Measurements from ENCODE around the gene PRPF40A.

PRPF40A gene

DNA sequence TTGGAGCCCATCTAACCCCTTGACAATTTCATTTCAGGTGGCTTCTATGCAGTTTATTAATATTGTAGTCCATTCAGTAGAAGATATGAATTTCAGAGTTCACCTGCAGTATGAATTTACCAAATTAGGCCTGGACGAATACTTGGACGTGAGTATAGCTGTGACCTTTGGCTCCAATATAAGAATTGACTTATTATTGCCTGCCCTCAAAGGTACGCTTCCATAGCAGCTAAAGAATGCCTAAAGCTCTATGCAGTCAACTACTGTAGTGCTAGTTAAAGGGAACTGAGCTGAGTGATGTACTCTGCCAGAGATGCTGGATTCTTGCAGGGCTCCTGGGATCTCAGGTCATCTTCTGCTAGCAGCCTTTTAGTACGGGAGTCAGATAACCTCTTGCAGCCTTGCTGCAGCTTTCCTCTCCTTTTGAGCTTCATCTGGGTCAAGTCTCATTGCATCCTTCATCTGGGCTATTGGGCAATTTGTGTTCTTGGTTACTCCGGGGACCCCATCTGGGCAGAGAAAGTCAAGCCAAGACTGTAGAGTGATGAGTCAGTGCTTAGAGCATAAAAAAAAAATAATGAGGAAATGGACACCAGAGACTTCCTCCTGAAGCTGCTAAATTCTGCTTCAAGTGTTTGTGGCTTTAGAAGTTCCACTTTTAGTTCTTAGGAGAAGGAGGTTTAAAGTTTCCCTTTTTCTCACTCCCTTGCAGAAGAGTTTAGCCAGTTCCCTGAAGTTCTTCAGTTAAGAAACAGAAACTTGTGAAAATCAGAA, 105.6 kb downstream of the PRPF40A start:
- no peak overlapping the region for H3K4me3 ChIP-seq (ENCODE audit: low read length)
- H3K4me1 ChIP-seq (ENCODE audit: insufficient read depth, low read length), result no peaks in the 10 kb centered on the region; the same call in 1 of the 2 replicates
- H3K27ac ChIP-seq (ENCODE audit: low read length), result no peak overlapping the region
- H3K36me3 ChIP-seq (ENCODE audit: insufficient read depth, low read depth, low read length), result peaks cover 35% of the 10 kb centered on the region
- H3K27me3 ChIP-seq (ENCODE audit: insufficient read depth, low read length), result no peaks in the 10 kb centered on the region
- no peaks in the 10 kb centered on the region for H3K9me3 ChIP-seq (ENCODE audit: insufficient read depth, low read depth, low read length)
- no peak overlapping the region for H3K9ac ChIP-seq (ENCODE audit: low read depth, low read length)

DNA sequence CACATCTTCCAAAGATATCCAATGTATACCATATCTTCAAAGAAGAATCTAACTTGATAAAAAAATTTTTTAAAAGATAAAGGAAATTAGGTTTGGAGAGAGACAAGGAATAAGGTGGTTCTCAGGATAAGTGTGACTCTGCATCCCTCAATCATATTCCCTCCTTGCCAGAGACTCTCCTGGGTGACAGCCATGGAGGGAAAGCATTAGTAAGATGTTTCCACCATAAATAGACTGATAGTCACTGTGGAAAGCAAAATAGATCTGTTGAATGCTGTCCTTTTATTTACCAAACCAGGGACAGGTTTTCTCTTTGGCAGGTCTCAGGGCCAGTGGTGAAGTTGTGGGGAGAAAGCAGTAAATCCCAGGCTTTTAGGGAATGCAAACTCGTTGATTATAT, 107.6 kb downstream of the PRPF40A start:
- peaks cover 21% of the 10 kb centered on the region for H3K36me3 ChIP-seq (ENCODE audit: insufficient read depth, low read depth, low read length)
- H3K4me3 ChIP-seq (ENCODE audit: low read length), result no peak overlapping the region
- H3K9me3 ChIP-seq (ENCODE audit: insufficient read depth, low read depth, low read length), result no peaks in the 10 kb centered on the region
- no peaks in the 10 kb centered on the region; the same call in 1 of the 2 replicates for H3K4me1 ChIP-seq (ENCODE audit: insufficient read depth, low read length)
- no peak overlapping the region for H3K27ac ChIP-seq (ENCODE audit: low read length)
- H3K27me3 ChIP-seq (ENCODE audit: insufficient read depth, low read length), result no peaks in the 10 kb centered on the region
- H3K9ac ChIP-seq (ENCODE audit: low read depth, low read length), result no peak overlapping the region

DNA sequence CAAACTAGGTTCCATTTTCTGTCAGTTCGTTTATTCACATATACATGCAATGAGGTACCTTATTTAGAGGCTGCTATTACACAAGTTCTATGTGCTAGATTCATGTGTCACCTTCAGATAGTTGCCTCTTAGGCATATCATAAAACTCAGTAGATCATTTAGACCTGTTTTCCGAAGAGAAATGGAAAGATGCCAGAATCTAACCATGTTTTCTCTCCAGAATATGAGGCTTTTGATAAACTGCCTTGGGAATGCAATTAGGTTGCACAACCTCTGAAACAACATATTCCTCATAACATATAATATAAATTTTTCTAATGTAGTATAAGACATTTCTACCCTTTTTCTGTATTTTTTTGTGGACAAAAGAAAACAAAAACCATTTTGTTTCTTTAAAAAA, 108.1 kb downstream of the PRPF40A start:
- Histone ChIP-seq H3K9ac (ENCODE audit: low read depth, low read length) (no peak overlapping the region), H3K27me3 (ENCODE audit: insufficient read depth, low read length) (no peaks in the 10 kb centered on the region), H3K36me3 (ENCODE audit: insufficient read depth, low read depth, low read length) (peaks cover 19% of the 10 kb centered on the region), H3K27ac (ENCODE audit: low read length) (no peak overlapping the region), H3K9me3 (ENCODE audit: insufficient read depth, low read depth, low read length) (no peaks in the 10 kb centered on the region), H3K4me1 (ENCODE audit: insufficient read depth, low read length) (no peaks in the 10 kb centered on the region; the same call in 1 of the 2 replicates), H3K4me3 (ENCODE audit: low read length) (no peak overlapping the region)

DNA sequence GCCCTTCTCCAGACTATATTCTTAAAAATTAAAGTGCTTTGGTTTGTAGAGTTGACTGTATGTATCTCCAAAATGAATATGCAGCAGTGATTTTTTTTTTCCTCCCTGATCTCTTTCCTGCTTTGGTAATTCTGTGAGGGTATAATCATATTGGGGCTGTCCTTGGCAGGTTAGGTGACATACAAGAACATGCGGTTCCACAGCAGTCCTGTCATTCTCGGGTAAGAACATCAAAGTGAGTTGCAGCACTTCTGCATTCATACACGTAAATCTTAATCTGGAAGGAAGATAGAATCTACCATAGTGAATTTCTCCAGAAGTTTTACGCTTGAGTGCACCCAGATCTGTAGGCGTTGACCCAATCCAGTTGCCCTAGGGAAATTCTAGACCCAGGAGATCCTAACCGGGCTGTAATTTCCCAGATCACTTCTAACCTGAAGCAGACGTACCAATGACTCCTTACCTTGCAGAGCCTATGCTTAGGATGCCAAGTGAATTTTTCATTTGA, 109.4 kb downstream of the PRPF40A start:
- Histone ChIP-seq H3K9ac (ENCODE audit: low read depth, low read length) (no peak overlapping the region), H3K9me3 (ENCODE audit: insufficient read depth, low read depth, low read length) (no peaks in the 10 kb centered on the region), H3K36me3 (ENCODE audit: insufficient read depth, low read depth, low read length) (peaks cover 14% of the 10 kb centered on the region), H3K4me3 (ENCODE audit: low read length) (no peak overlapping the region), H3K27ac (ENCODE audit: low read length) (no peak overlapping the region), H3K4me1 (ENCODE audit: insufficient read depth, low read length) (no peaks in the 10 kb centered on the region; the same call in 1 of the 2 replicates), H3K27me3 (ENCODE audit: insufficient read depth, low read length) (no peaks in the 10 kb centered on the region)

DNA sequence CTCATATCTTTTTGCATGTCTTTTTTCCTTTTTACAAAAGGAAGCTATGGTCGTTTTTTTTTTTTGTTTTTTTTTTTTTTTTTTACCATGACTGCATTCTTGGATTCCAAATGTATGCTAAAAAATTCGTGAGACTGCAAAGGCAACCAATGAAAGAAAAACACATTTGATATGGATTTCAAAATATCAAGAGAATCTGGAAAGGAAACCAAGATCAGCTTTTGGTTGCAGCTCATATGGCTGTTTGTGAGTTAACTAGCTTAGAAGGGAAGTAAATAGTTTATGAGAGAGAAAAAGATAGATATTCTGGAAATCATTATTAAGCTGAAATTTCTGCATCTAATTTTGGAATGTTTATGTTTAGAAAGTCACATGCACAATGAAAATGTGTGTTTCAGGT, 110.3 kb downstream of the PRPF40A start:
- Histone ChIP-seq H3K4me3 (ENCODE audit: low read length) (no peak overlapping the region), H3K9me3 (ENCODE audit: insufficient read depth, low read depth, low read length) (no peaks in the 10 kb centered on the region), H3K36me3 (ENCODE audit: insufficient read depth, low read depth, low read length) (peaks cover 11% of the 10 kb centered on the region), H3K27me3 (ENCODE audit: insufficient read depth, low read length) (no peaks in the 10 kb centered on the region), H3K27ac (ENCODE audit: low read length) (no peak overlapping the region), H3K4me1 (ENCODE audit: insufficient read depth, low read length) (no peaks in the 10 kb centered on the region; the same call in 1 of the 2 replicates), H3K9ac (ENCODE audit: low read depth, low read length) (no peak overlapping the region)

DNA sequence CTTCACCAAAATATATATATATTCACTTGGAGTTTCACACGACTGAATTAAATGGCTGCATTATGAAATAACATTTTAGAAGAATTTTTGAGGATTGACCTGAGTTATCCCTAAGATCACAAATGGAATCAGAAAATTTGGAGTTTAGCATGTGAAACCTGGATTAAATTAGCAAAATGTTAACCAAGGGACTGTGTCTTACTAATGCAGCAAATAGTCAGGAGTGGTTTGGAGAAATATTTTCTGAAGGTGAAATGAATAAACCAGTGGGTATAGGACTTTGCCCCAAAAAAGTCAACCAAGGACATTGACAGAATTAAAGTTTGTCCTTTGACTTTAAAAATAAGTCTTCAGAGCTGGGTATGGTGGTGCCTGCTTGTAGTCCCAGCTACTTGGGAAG, 111.2 kb downstream of the PRPF40A start:
- Histone ChIP-seq H3K27me3 (ENCODE audit: insufficient read depth, low read length) (no peaks in the 10 kb centered on the region), H3K4me1 (ENCODE audit: insufficient read depth, low read length) (no peaks in the 10 kb centered on the region), H3K36me3 (ENCODE audit: insufficient read depth, low read depth, low read length) (peaks cover 4% of the 10 kb centered on the region), H3K27ac (ENCODE audit: low read length) (no peak overlapping the region), H3K9ac (ENCODE audit: low read depth, low read length) (no peak overlapping the region), H3K4me3 (ENCODE audit: low read length) (no peak overlapping the region), H3K9me3 (ENCODE audit: insufficient read depth, low read depth, low read length) (no peaks in the 10 kb centered on the region)

DNA sequence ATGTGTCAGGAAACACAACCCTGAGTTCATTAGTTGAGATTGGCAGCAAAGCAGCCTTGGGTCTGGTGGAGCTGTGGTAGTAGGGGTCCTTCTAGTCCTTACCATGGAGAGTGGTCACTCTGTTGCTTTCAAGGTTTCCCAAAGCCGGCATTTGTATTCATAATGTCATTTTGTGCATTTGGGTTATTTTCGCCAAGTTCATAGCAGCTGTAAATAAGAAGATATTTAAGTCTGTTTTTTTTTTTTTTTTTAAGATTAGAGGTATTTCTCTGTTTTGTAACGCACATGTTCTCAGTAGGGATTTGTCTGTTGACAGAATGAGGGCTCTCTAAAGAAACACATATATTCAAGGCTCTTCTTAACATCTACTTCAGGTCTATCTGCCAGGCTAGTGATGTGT, 114.1 kb downstream of the PRPF40A start:
- Histone ChIP-seq H3K27ac (ENCODE audit: low read length) (no peak overlapping the region), H3K4me3 (ENCODE audit: low read length) (no peak overlapping the region), H3K9ac (ENCODE audit: low read depth, low read length) (no peak overlapping the region), H3K4me1 (ENCODE audit: insufficient read depth, low read length) (peaks cover 4% of the 10 kb centered on the region; the same call in 1 of the 2 replicates), H3K36me3 (ENCODE audit: insufficient read depth, low read depth, low read length) (no peaks in the 10 kb centered on the region; the same call in 1 of the 2 replicates), H3K9me3 (ENCODE audit: insufficient read depth, low read depth, low read length) (no peaks in the 10 kb centered on the region), H3K27me3 (ENCODE audit: insufficient read depth, low read length) (no peaks in the 10 kb centered on the region)

DNA sequence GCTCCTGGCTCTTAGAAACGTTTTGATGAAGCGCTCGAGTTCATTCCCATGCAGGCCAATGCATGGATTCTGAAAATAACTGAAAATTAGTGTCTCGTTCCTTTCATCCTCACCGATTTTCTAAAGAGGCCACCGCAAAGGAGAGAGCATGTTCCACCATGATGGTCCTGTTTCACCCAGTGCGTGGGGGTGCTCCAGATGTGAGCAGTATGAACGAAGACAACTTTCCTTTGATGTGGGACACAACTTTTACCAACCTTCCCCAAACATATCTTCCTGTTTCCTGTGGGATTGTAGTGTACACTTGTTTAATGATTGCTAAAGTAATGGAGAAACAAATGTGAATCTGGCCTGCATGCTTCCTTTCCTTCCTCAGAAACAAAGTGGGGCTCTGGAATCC, 114.5 kb downstream of the PRPF40A start:
- Histone ChIP-seq H3K9me3 (ENCODE audit: insufficient read depth, low read depth, low read length) (no peaks in the 10 kb centered on the region), H3K27ac (ENCODE audit: low read length) (no peak overlapping the region), H3K9ac (ENCODE audit: low read depth, low read length) (no peak overlapping the region), H3K27me3 (ENCODE audit: insufficient read depth, low read length) (no peaks in the 10 kb centered on the region), H3K4me1 (ENCODE audit: insufficient read depth, low read length) (peaks cover 4% of the 10 kb centered on the region; the same call in 1 of the 2 replicates), H3K4me3 (ENCODE audit: low read length) (no peak overlapping the region), H3K36me3 (ENCODE audit: insufficient read depth, low read depth, low read length) (no peaks in the 10 kb centered on the region; the same call in 1 of the 2 replicates)
